Keratinocyte (primary cell): ENCODE measurements around the gene GIPC3. TPM values are rescaled to one million over a fixed set of nuclear protein-coding genes. Genes with fewer than 3 reads are reported as not detected.

Experiments
- DNase-seq: peaks from one replicate; pipeline ENCODE4 v3.0.0-alpha.2; 2011; ENCODE audit warnings: low read depth, missing footprints, low spot score
- FAIRE-seq: peaks from 2 replicates; lab custom pipeline; 2011; peaks lifted over from hg19 to GRCh38; lab: Jason Lieb, UNC
- H2AFZ ChIP-seq: 2 replicates; pipeline ENCODE4 v1.6.0; 2012; ENCODE audit warnings: low read length, control low read depth, inconsistent platforms; ENCODE audit not compliant: control insufficient read depth
- H3K27ac ChIP-seq: 2 replicates; pipeline ENCODE4 v1.5.1; 2011; ENCODE audit warnings: low read length; ENCODE audit not compliant: control insufficient read depth, insufficient read depth
- H3K27me3 ChIP-seq: 3 replicates; pipeline ENCODE4 v1.6.0; 2011; ENCODE audit warnings: low read length; ENCODE audit not compliant: control insufficient read depth, insufficient read depth; ENCODE audit errors: extremely low read depth
- H3K36me3 ChIP-seq, 2 experiments: 2 replicates in 1 of 2; 3 replicates in 1 of 2; pipeline ENCODE4 v1.5.1; 2011; ENCODE audit warnings: low read length in 2 of 2, mild to moderate bottlenecking in 1 of 2; ENCODE audit not compliant: control insufficient read depth in 2 of 2, insufficient read depth in 2 of 2; ENCODE audit errors: extremely low read depth in 1 of 2
- H3K4me1 ChIP-seq: 3 replicates; pipeline ENCODE4 v1.5.1; 2011; ENCODE audit warnings: low read length; ENCODE audit not compliant: control insufficient read depth, insufficient read depth; ENCODE audit errors: extremely low read depth
- H3K4me2 ChIP-seq: 3 replicates; pipeline ENCODE4 v1.6.0; 2011; ENCODE audit warnings: low read depth, low read length; ENCODE audit not compliant: control insufficient read depth, insufficient read depth; ENCODE audit errors: extremely low read depth
- H3K4me3 ChIP-seq, 3 experiments: fragments of 200-600 bp in 1 of 3; sonication (generic) in 1 of 3; 2 replicates in 2 of 3; 3 replicates in 1 of 3; pipeline ENCODE4 v1.5.1; 2011 to 2016; ENCODE audit warnings: low read length in 3 of 3, mild to moderate bottlenecking in 3 of 3, control low read depth in 2 of 3, inconsistent platforms in 1 of 3, low read depth in 1 of 3, mixed read lengths in 1 of 3, mixed run types in 1 of 3, moderate library complexity in 1 of 3; ENCODE audit not compliant: control insufficient read depth in 2 of 3, insufficient read depth in 2 of 3; ENCODE audit errors: extremely low read depth in 1 of 3
- H3K79me2 ChIP-seq: 2 replicates; pipeline ENCODE4 v1.6.0; 2012; ENCODE audit warnings: low read length; ENCODE audit not compliant: control insufficient read depth, insufficient read depth
- H3K9ac ChIP-seq: 3 replicates; pipeline ENCODE4 v1.6.0; 2011; ENCODE audit warnings: low read length; ENCODE audit not compliant: control insufficient read depth, insufficient read depth; ENCODE audit errors: extremely low read depth
- H3K9me1 ChIP-seq: 3 replicates; pipeline ENCODE4 v1.6.0; 2011; ENCODE audit warnings: low read length; ENCODE audit not compliant: control insufficient read depth, insufficient read depth; ENCODE audit errors: extremely low read depth
- H3K9me3 ChIP-seq: 2 replicates; pipeline ENCODE4 v1.5.1; 2012; ENCODE audit warnings: low read depth, low read length; ENCODE audit not compliant: control insufficient read depth
- H4K20me1 ChIP-seq: 3 replicates; pipeline ENCODE4 v1.6.0; 2011; ENCODE audit warnings: low read length; ENCODE audit not compliant: control insufficient read depth, insufficient read depth; ENCODE audit errors: extremely low read depth
- EZH2 ChIP-seq: IDR thresholded peaks from one replicate; pipeline ENCODE4 v1.6.1; 2012; ENCODE audit warnings: inconsistent platforms, mild to moderate bottlenecking, low read length, moderate library complexity
- dilution Hi-C: fragments of 300-500 bp; cut with MboI; formaldehyde crosslinking; loops from one replicate; pipeline ENCODE4 v1.7.0; 2020; ENCODE audit warnings: low sequenced_read_pairs; ENCODE audit not compliant: extremely low pct_ligation_motif_present
- polyA plus RNA-seq, 5 experiments: library from polyadenylated mRNA; depleted of rRNA in 3 of 5; stranded (reverse) in 3 of 5; stranded (forward) in 1 of 5; unstranded in 1 of 5; fragments of >200 nt; gene quantifications; 1 replicate in 1 of 5; 2 replicates in 3 of 5; 3 replicates in 1 of 5; pipeline versions ENCODE4 v1.2.1 to v1.2.3, GENCODE V29; 2011 to 2012; ENCODE audit warnings: missing spikeins in 2 of 5, low read depth in 1 of 5, low replicate concordance in 1 of 5
- TF ChIP-seq, protein P1 (sequence below), 3 experiments: IDR thresholded peaks in 1 of 3; conservative IDR thresholded peaks in 1 of 3; optimal IDR thresholded peaks in 1 of 3; 2 replicates in 2 of 3; 3 replicates in 1 of 3; pipeline versions ENCODE3 to v1.5.1; 2011; ENCODE audit warnings: low read length in 3 of 3, mild to moderate bottlenecking in 3 of 3, moderate library complexity in 2 of 3, control low read depth in 1 of 3, inconsistent platforms in 1 of 3; ENCODE audit not compliant: insufficient read depth in 2 of 3; ENCODE audit errors: extremely low read depth in 1 of 3

The GIPC3 gene
- polyA plus RNA-seq, 1 donor (not counting 4 experiments of a cell fraction or from before 2014, with no cell fraction given) = not detected

DNA sequence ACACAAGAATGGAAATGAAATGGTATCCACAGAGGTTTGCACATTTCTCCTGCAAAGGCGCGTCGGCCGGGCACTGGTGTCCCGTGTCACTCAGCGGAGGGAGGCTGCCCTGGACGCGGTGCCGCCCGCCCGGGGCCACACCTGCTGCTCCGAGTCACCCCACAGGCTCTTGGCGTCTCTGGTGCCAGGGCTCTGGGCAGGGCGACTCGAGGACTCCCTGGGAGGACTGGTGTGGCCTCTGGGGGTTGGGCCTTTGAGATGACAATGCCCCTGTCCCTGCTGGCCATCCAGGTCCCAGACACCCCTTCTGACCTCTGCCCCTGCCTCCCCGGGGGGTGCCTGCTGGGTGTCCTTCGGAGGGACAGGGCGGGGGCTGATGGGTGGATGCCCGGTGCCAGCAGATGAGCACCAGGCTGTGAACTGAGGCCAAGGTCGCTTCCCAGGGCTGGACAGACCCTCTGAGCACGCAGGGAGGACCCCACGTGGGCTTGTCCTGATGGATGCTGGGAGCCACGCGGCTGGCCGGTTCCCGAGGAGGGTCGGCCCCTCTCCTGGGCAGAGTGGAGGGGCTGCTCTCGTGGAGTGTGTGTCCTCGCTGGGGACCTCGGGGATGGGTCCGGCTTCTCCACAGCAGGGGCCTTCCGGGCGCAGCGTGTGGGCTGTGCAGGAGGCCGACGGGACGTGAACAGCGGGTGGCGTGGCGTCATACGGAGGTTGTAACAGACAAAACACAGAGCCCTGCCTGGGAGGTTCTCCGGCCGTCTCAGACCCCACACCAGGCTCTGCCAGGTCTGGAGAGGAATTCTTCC lies 46.0 kb downstream of the GIPC3 start:
- no peak for DNase-seq
- FAIRE-seq = no peak
- H3K4me3 ChIP-seq = no peak overlapping the region
- H3K4me2 ChIP-seq = no peak overlapping the region
- H3K4me1 ChIP-seq = no peaks in the 10 kb centered on the region
- no peak overlapping the region for H2AFZ ChIP-seq
- no peak overlapping the region for H3K27ac ChIP-seq
- H4K20me1 ChIP-seq = no peaks in the 10 kb centered on the region
- peaks cover 3% of the 10 kb centered on the region for H3K79me2 ChIP-seq
- H3K9me3 ChIP-seq = no peaks in the 10 kb centered on the region
- no peak for TF ChIP-seq EZH2
- TF ChIP-seq, protein P1, sequence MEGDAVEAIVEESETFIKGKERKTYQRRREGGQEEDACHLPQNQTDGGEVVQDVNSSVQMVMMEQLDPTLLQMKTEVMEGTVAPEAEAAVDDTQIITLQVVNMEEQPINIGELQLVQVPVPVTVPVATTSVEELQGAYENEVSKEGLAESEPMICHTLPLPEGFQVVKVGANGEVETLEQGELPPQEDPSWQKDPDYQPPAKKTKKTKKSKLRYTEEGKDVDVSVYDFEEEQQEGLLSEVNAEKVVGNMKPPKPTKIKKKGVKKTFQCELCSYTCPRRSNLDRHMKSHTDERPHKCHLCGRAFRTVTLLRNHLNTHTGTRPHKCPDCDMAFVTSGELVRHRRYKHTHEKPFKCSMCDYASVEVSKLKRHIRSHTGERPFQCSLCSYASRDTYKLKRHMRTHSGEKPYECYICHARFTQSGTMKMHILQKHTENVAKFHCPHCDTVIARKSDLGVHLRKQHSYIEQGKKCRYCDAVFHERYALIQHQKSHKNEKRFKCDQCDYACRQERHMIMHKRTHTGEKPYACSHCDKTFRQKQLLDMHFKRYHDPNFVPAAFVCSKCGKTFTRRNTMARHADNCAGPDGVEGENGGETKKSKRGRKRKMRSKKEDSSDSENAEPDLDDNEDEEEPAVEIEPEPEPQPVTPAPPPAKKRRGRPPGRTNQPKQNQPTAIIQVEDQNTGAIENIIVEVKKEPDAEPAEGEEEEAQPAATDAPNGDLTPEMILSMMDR (optimal IDR thresholded peaks at IDR 0.05 in 1 of 3, IDR thresholded peaks at IDR 0.05 in 1 of 3, conservative IDR thresholded peaks at IDR 0.05 in 1 of 3; ENCODE audit: extremely low read depth in 1 of 3, insufficient read depth in 2 of 3, low read length in 3 of 3) = no peak
- dilution Hi-C loops = no loop called here
- no peaks in the 10 kb centered on the region for H3K27me3 ChIP-seq
- H3K9ac ChIP-seq = no peak overlapping the region
- H3K36me3 ChIP-seq = peaks cover 0 to 6% of the 10 kb centered on the region in 2 experiments
- no peaks in the 10 kb centered on the region for H3K9me1 ChIP-seq

DNA sequence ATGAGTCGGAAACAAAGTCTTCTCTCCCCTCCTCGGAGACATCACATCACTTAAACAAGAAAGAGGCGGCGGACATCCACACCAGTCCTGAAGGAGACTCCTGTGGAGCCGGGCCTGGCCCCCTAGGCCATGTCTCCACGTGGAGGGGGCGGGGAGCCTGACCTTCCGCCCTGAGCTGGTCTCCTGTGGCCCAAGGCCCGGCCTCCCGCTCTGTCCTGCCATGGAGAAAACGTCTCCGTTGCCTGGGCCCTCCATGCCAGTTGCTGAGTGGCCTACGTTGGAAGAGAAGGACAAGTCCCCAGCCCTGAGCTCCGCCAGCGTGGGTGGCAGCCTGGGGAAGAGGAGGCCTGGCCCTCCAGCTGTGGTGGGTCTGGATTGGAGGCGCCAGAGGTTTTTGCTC lies 46.8 kb downstream of the GIPC3 start:
- Histone ChIP-seq H3K79me2 (no peaks in the 10 kb centered on the region), H2AFZ (no peak overlapping the region), H3K27ac (no peak overlapping the region), H3K9me3 (no peaks in the 10 kb centered on the region), H3K9me1 (no peaks in the 10 kb centered on the region), H3K36me3 (peaks cover 0 to 6% of the 10 kb centered on the region in 2 experiments), H4K20me1 (no peaks in the 10 kb centered on the region), H3K9ac (no peak overlapping the region), H3K27me3 (no peaks in the 10 kb centered on the region), H3K4me1 (no peaks in the 10 kb centered on the region), H3K4me3 (no peak overlapping the region), H3K4me2 (no peak overlapping the region)
- TF ChIP-seq, protein P1 (optimal IDR thresholded peaks at IDR 0.05 in 1 of 3, IDR thresholded peaks at IDR 0.05 in 1 of 3, conservative IDR thresholded peaks at IDR 0.05 in 1 of 3; ENCODE audit: extremely low read depth in 1 of 3, insufficient read depth in 2 of 3, low read length in 3 of 3) = no peak
- no peak for TF ChIP-seq EZH2
- DNase-seq (no peak), FAIRE-seq (no peak)
- dilution Hi-C loops = no loop called here
